GM12892 (cell line): ENCODE data around the gene AP1G2.

ENCODE experiments used
- POLR2A ChIP-seq: IDR thresholded peaks from 2 replicates; pipeline ENCODE4 v1.6.1; 2011; ENCODE audit warnings: low read depth, low read length, control low read depth
- POLR2AphosphoS5 ChIP-seq: IDR thresholded peaks from 2 replicates; pipeline ENCODE4 v1.6.1; 2011; ENCODE audit warnings: low read depth, low read length, control low read depth
- TAF1 ChIP-seq: IDR thresholded peaks from 2 replicates; pipeline ENCODE4 v1.6.1; 2011; ENCODE audit warnings: low read depth, mild to moderate bottlenecking, control low read depth, low read length, borderline replicate concordance

GRCh38 chr14:23533652-23534435 is 33.7 kb downstream of the AP1G2 start:
- TF ChIP-seq POLR2A (no peak), POLR2AphosphoS5 (no peak), TAF1 (no peak)
